Neuronal stem cell (in vitro differentiated cells): ENCODE data around the gene ICA1.
A peak's percentile ranks its signal among the peaks of the same experiment; 100 is the strongest.

ENCODE experiments used
- DNase-seq: peaks from one replicate; pipeline ENCODE4 v3.0.0-alpha.2; 2013; ENCODE audit warnings: low spot score
- H2AFZ ChIP-seq: one replicate; pipeline ENCODE4 v1.6.1; 2013; ENCODE audit warnings: mild to moderate bottlenecking, low read length, inconsistent platforms
- H2AK5ac ChIP-seq: 2 replicates; pipeline ENCODE4 v1.6.1; 2013; ENCODE audit warnings: low read depth, mild to moderate bottlenecking, inconsistent platforms, low read length, moderate library complexity, mixed read lengths
- H2BK120ac ChIP-seq: 2 replicates; pipeline ENCODE4 v1.6.1; 2013; ENCODE audit warnings: low read depth, mild to moderate bottlenecking, inconsistent platforms, low read length, moderate library complexity, mixed read lengths
- H2BK12ac ChIP-seq: one replicate; pipeline ENCODE4 v1.6.1; 2013; ENCODE audit warnings: low read length, inconsistent platforms
- H2BK15ac ChIP-seq: 2 replicates; pipeline ENCODE4 v1.6.1; 2013; ENCODE audit warnings: mild to moderate bottlenecking, low read length, inconsistent platforms, mixed read lengths
- H2BK5ac ChIP-seq: one replicate; pipeline ENCODE4 v1.6.1; 2013; ENCODE audit warnings: inconsistent platforms, mild to moderate bottlenecking, low read length, moderate library complexity
- H3K14ac ChIP-seq: one replicate; pipeline ENCODE4 v1.6.1; 2013; ENCODE audit warnings: low read length, inconsistent platforms
- H3K18ac ChIP-seq: 2 replicates; pipeline ENCODE4 v1.6.1; 2013; ENCODE audit warnings: low read length, inconsistent platforms
- H3K23ac ChIP-seq: 2 replicates; pipeline ENCODE4 v1.6.1; 2013; ENCODE audit warnings: low read depth, mild to moderate bottlenecking, mixed read lengths, low read length, inconsistent platforms; ENCODE audit not compliant: poor library complexity
- H3K27ac ChIP-seq: replicated peaks from 3 replicates; pipeline ENCODE4 v1.5.1; 2013; ENCODE audit warnings: low read length, inconsistent platforms
- H3K27me3 ChIP-seq, 3 experiments: 2 replicates each; pipeline ENCODE4 v1.6.1; 2013; ENCODE audit warnings: low read length in 3 of 3, mild to moderate bottlenecking in 2 of 3, inconsistent platforms in 1 of 3, low read depth in 1 of 3, mixed read lengths in 1 of 3, moderate library complexity in 1 of 3; ENCODE audit not compliant: control insufficient read depth in 3 of 3, insufficient read depth in 3 of 3
- H3K36me3 ChIP-seq, 2 donors: replicated peaks in 1 of 2; 2 replicates each; pipeline ENCODE4 v1.6.1; 2013; ENCODE audit warnings: low read length in 2 of 2; ENCODE audit not compliant: control insufficient read depth in 2 of 2, insufficient read depth in 2 of 2
- H3K4ac ChIP-seq: 2 replicates; pipeline ENCODE4 v1.6.1; 2013; ENCODE audit warnings: inconsistent platforms, mild to moderate bottlenecking, low read length, moderate library complexity
- H3K4me1 ChIP-seq, 2 donors: 1 replicate in 1 of 2; 2 replicates in 1 of 2; pipeline ENCODE4 v1.6.1; 2013; ENCODE audit warnings: low read length in 2 of 2, low read depth in 1 of 2; ENCODE audit not compliant: control insufficient read depth in 2 of 2, insufficient read depth in 1 of 2
- H3K4me2 ChIP-seq: one replicate; pipeline ENCODE4 v1.6.1; 2013; ENCODE audit warnings: mild to moderate bottlenecking, low read length, inconsistent platforms; ENCODE audit not compliant: insufficient read depth, poor library complexity, severe bottlenecking
- H3K4me3 ChIP-seq, 2 donors: 2 replicates each; pipeline ENCODE4 v1.5.1; 2013; ENCODE audit warnings: low read length in 2 of 2, mild to moderate bottlenecking in 2 of 2, inconsistent platforms in 1 of 2, moderate library complexity in 1 of 2
- H3K79me1 ChIP-seq: one replicate; pipeline ENCODE4 v1.6.1; 2013; ENCODE audit warnings: low read depth, mild to moderate bottlenecking, inconsistent platforms, low read length, moderate library complexity
- H3K9ac ChIP-seq: one replicate; pipeline ENCODE4 v1.6.1; 2013; ENCODE audit warnings: mild to moderate bottlenecking, low read depth, low read length, inconsistent platforms; ENCODE audit not compliant: poor library complexity
- H3K9me3 ChIP-seq, 2 donors: replicated peaks in 1 of 2; 2 replicates each; pipeline versions ENCODE3 to v1.6.1; 2013; ENCODE audit warnings: low read length in 2 of 2, mild to moderate bottlenecking in 2 of 2, inconsistent platforms in 1 of 2, low read depth in 1 of 2, mixed read lengths in 1 of 2, moderate library complexity in 1 of 2; ENCODE audit not compliant: control insufficient read depth in 2 of 2, insufficient read depth in 1 of 2
- H4K8ac ChIP-seq: one replicate; pipeline ENCODE4 v1.6.1; 2013; ENCODE audit warnings: low read depth, mild to moderate bottlenecking, inconsistent platforms, low read length, moderate library complexity
- H4K91ac ChIP-seq: one replicate; pipeline ENCODE4 v1.6.1; 2013; ENCODE audit warnings: low read length, low read depth, mild to moderate bottlenecking, inconsistent platforms; ENCODE audit not compliant: poor library complexity
- WGBS, 2 donors: extraction: QIAGEN DNeasy Blood & Tissue Kit; methylation state at CpG; one replicate each; pipeline ENCODE4 v1.1.7; 2013; ENCODE audit warnings: missing lambda C conversion rate in 2 of 2, mixed read lengths in 1 of 2; ENCODE audit not compliant: insufficient read length in 2 of 2, insufficient replicate concordance in 1 of 2; ENCODE audit errors: extremely low coverage in 2 of 2; 5-methylcytosine and 5-hydroxymethylcytosine counted together

ICA1 gene

GRCh38 chr7:8112685-8113084, 149.3 kb downstream of the ICA1 start:
- Histone ChIP-seq H3K23ac (no peak overlapping the region), H3K36me3 (no peaks in the 10 kb centered on the region), H2BK120ac (no peak overlapping the region), H2BK5ac (no peak overlapping the region), H3K9me3 (peaks cover 3 to 15% of the 10 kb centered on the region in 2 donors), H2BK15ac (no peak overlapping the region), H3K79me1 (no peaks in the 10 kb centered on the region), H3K4me3 (no peak overlapping the region), H4K8ac (no peak overlapping the region), H3K18ac (no peak overlapping the region), H3K4me1 (peaks cover 0 to 7% of the 10 kb centered on the region in 2 donors), H2AK5ac (no peak overlapping the region), H3K27ac (no peak overlapping the region), H3K9ac (no peak overlapping the region), H2BK12ac (no peak overlapping the region), H3K4ac (no peak overlapping the region), H3K4me2 (no peak overlapping the region), H3K27me3 (peaks cover 0 to 2% (median 0%) of the 10 kb centered on the region in 3 experiments), H2AFZ (no peak overlapping the region), H3K14ac (no peak overlapping the region), H4K91ac (no peak overlapping the region)
- no peak for DNase-seq
- no CpG with 5 or more reads among the region's 2 CpGs for WGBS, 2 donors

GRCh38 chr7:8111282-8111960, 150.5 kb downstream of the ICA1 start:
- H2BK12ac ChIP-seq: no peak overlapping the region
- H3K18ac ChIP-seq: no peak overlapping the region
- H3K14ac ChIP-seq: no peak overlapping the region
- H3K4me3 ChIP-seq: no peak overlapping the region
- WGBS, 2 donors: no CpG with 5 or more reads among the region's 11 CpGs
- DNase-seq: no peak
- H3K27me3 ChIP-seq: peaks cover 0 to 2% (median 0%) of the 10 kb centered on the region in 3 experiments
- peaks cover 0 to 7% of the 10 kb centered on the region in 2 donors for H3K4me1 ChIP-seq
- H3K23ac ChIP-seq: peak overlapping the region; percentile 23
- no peaks in the 10 kb centered on the region for H3K79me1 ChIP-seq
- peak overlapping the region; percentile 66 for H2BK120ac ChIP-seq
- H3K9me3 ChIP-seq: peaks cover 3 to 15% of the 10 kb centered on the region in 2 donors
- no peak overlapping the region for H3K4me2 ChIP-seq
- H3K27ac ChIP-seq: no peak overlapping the region
- no peak overlapping the region for H2AFZ ChIP-seq
- no peak overlapping the region for H2AK5ac ChIP-seq
- H3K4ac ChIP-seq: no peak overlapping the region
- no peak overlapping the region for H3K9ac ChIP-seq
- no peak overlapping the region for H4K8ac ChIP-seq
- peak overlapping the region; percentile 12 for H4K91ac ChIP-seq
- H2BK15ac ChIP-seq: peak overlapping the region; percentile 27
- no peak overlapping the region for H2BK5ac ChIP-seq
- H3K36me3 ChIP-seq: no peaks in the 10 kb centered on the region

GRCh38 chr7:8109196-8110022, 152.6 kb downstream of the ICA1 start:
- H3K79me1 ChIP-seq: no peaks in the 10 kb centered on the region
- H3K27me3 ChIP-seq: peaks cover 0 to 2% (median 0%) of the 10 kb centered on the region in 3 experiments
- no CpG with 5 or more reads among the region's 4 CpGs for WGBS, 2 donors
- no peak overlapping the region for H2BK12ac ChIP-seq
- H3K9ac ChIP-seq: no peak overlapping the region
- H3K23ac ChIP-seq: no peak overlapping the region
- no peak overlapping the region for H2BK15ac ChIP-seq
- no peak for DNase-seq
- H3K18ac ChIP-seq: no peak overlapping the region
- H3K4ac ChIP-seq: no peak overlapping the region
- no peak overlapping the region for H2BK120ac ChIP-seq
- H4K91ac ChIP-seq: no peak overlapping the region
- no peak overlapping the region for H3K4me2 ChIP-seq
- H3K14ac ChIP-seq: no peak overlapping the region
- no peaks in the 10 kb centered on the region for H3K36me3 ChIP-seq
- no peak overlapping the region for H2AK5ac ChIP-seq
- peaks cover 3 to 15% of the 10 kb centered on the region in 2 donors for H3K9me3 ChIP-seq
- no peak overlapping the region for H3K27ac ChIP-seq
- H2BK5ac ChIP-seq: no peak overlapping the region
- no peak overlapping the region for H2AFZ ChIP-seq
- peaks cover 0 to 7% of the 10 kb centered on the region in 2 donors for H3K4me1 ChIP-seq
- H4K8ac ChIP-seq: no peak overlapping the region
- H3K4me3 ChIP-seq: no peak overlapping the region

GRCh38 chr7:8105449-8106095, 156.4 kb downstream of the ICA1 start:
- no peak for DNase-seq

More at GRCh38 chr7:8105449-8106095, 156.4 kb downstream of the ICA1 start:
- Histone ChIP-seq H3K14ac (no peak overlapping the region), H3K79me1 (no peaks in the 10 kb centered on the region), H2BK15ac (no peak overlapping the region), H3K9ac (no peak overlapping the region), H3K27ac (no peak overlapping the region), H3K27me3 (no peaks in the 10 kb centered on the region), H2BK12ac (no peak overlapping the region), H3K9me3 (no peaks in the 10 kb centered on the region), H3K4me3 (no peak overlapping the region), H3K4ac (no peak overlapping the region), H3K23ac (no peak overlapping the region), H4K91ac (no peak overlapping the region), H2AFZ (peak overlapping the region; percentile 35), H3K18ac (no peak overlapping the region), H2BK5ac (no peak overlapping the region), H3K36me3 (no peaks in the 10 kb centered on the region), H2AK5ac (no peak overlapping the region), H4K8ac (no peak overlapping the region), H2BK120ac (no peak overlapping the region), H3K4me1 (no peaks in the 10 kb centered on the region), H3K4me2 (no peak overlapping the region)
- no CpG with 5 or more reads among the region's 4 CpGs for WGBS, 2 donors
